Measurements from ENCODE around the gene PLPPR3. TPM values are rescaled to one million over a fixed set of nuclear protein-coding genes. Genes with fewer than 3 reads are reported as not detected.

PLPPR3 gene
- total and polyA plus RNA-seq, 10 donors: 0.03 to 0.79 (median 0.42) TPM; not detected in 4

- no peak overlapping the region for H3K27ac ChIP-seq
- TF ChIP-seq POLR2AphosphoS5 (IDR thresholded peaks at IDR 0.05) (no peak), POLR2A (IDR thresholded peaks at IDR 0.05) (no peak)
- TF ChIP-seq, protein P1, sequence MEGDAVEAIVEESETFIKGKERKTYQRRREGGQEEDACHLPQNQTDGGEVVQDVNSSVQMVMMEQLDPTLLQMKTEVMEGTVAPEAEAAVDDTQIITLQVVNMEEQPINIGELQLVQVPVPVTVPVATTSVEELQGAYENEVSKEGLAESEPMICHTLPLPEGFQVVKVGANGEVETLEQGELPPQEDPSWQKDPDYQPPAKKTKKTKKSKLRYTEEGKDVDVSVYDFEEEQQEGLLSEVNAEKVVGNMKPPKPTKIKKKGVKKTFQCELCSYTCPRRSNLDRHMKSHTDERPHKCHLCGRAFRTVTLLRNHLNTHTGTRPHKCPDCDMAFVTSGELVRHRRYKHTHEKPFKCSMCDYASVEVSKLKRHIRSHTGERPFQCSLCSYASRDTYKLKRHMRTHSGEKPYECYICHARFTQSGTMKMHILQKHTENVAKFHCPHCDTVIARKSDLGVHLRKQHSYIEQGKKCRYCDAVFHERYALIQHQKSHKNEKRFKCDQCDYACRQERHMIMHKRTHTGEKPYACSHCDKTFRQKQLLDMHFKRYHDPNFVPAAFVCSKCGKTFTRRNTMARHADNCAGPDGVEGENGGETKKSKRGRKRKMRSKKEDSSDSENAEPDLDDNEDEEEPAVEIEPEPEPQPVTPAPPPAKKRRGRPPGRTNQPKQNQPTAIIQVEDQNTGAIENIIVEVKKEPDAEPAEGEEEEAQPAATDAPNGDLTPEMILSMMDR (IDR thresholded peaks at IDR 0.05 in 8 of 11, conservative IDR thresholded peaks at IDR 0.05 in 3 of 11): no peak
- H3K27me3 ChIP-seq (replicated peaks in 1 of 7): no peaks in the 10 kb centered on the region
- WGBS, 5 donors: 93 to 98% (median 94%) methylated on average over 12 of the region's 12 CpGs
- no peak overlapping the region for H3K4me3 ChIP-seq
- H3K4me1 ChIP-seq: peaks cover 16 to 67% (median 41%) of the 10 kb centered on the region in 6 donors
- H3K36me3 ChIP-seq: no peaks in the 10 kb centered on the region
- intact Hi-C loops (cut with DNase I; ENCODE audit: low total_unique reads): no loop called here
- no peak for DNase-seq
- H3K9me3 ChIP-seq: no peaks in the 10 kb centered on the region
These were observed 27.9 kb downstream of the PLPPR3 start for GRCh38 chr19:793806-794205.

- no peaks in the 10 kb centered on the region for H3K27me3 ChIP-seq (replicated peaks in 1 of 7)
- H3K4me1 ChIP-seq: peaks cover 15 to 72% (median 43%) of the 10 kb centered on the region in 6 donors
- TF ChIP-seq, protein P1 (IDR thresholded peaks at IDR 0.05 in 8 of 11, conservative IDR thresholded peaks at IDR 0.05 in 3 of 11): no peak
- no peak for TF ChIP-seq POLR2A (IDR thresholded peaks at IDR 0.05)
- no peak for TF ChIP-seq POLR2AphosphoS5 (IDR thresholded peaks at IDR 0.05)
- intact Hi-C loops (cut with DNase I; ENCODE audit: low total_unique reads): no loop called here
- DNase-seq: no peak
- WGBS, 5 donors: 76 to 88% (median 79%) methylated on average over 16 of the region's 16 CpGs
- H3K27ac ChIP-seq: peak overlapping the region in 7 of 8 donors; percentile 32 to 84 (median 73)
- no peaks in the 10 kb centered on the region for H3K9me3 ChIP-seq
- H3K36me3 ChIP-seq: no peaks in the 10 kb centered on the region
- H3K4me3 ChIP-seq: no peak overlapping the region
These were observed 29.4 kb downstream of the PLPPR3 start for GRCh38 chr19:792306-792885.

- Histone ChIP-seq H3K4me3 (no peak overlapping the region), H3K36me3 (no peaks in the 10 kb centered on the region), H3K27ac (peak overlapping the region in 7 of 8 donors; percentile 29 to 84 (median 73)), H3K4me1 (peaks cover 15 to 73% (median 43%) of the 10 kb centered on the region in 6 donors), H3K27me3 (replicated peaks in 1 of 7) (no peaks in the 10 kb centered on the region), H3K9me3 (no peaks in the 10 kb centered on the region)
- DNase-seq: peak; percentile 69
- no peak for TF ChIP-seq POLR2AphosphoS5 (IDR thresholded peaks at IDR 0.05)
- TF ChIP-seq, protein P1 (IDR thresholded peaks at IDR 0.05 in 8 of 11, conservative IDR thresholded peaks at IDR 0.05 in 3 of 11): no peak
- no peak for TF ChIP-seq POLR2A (IDR thresholded peaks at IDR 0.05)
- 35 to 64% (median 51%) methylated on average over 7 to 8 of the region's 8 CpGs for WGBS, 5 donors
- intact Hi-C loops (cut with DNase I; ENCODE audit: low total_unique reads): no loop called here
These were observed 30.0 kb downstream of the PLPPR3 start for GRCh38 chr19:791567-792305.

DNA sequence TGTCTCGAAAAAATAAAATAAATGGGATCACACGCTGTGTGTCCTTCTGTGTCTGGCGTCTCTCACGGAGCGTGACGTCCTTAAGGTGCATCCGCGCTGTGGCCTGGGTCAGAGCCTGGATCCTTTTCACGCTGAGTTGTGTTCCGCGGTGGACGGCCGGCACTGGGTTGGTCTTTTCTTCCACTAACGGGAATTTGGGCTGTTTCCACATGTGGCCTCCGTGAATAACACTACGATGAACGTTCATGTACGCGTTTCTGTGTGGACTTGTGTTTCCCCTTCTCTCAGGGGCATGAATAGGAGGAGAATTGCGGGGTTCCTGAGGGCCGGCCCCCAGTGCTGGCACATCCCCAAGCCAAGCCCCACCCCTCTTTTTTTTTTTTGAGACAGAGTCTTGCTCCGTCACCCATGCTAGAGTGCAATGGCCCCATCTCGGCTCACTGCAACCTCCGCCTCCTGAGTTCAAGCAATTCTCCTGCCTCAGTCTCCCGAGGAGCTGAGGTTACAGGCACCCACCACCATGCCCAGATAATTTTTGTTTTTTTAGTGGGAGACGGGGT, 30.7 kb downstream of the PLPPR3 start:
- Histone ChIP-seq H3K4me1 (peaks cover 11 to 67% (median 37%) of the 10 kb centered on the region in 6 donors), H3K36me3 (no peaks in the 10 kb centered on the region), H3K4me3 (no peak overlapping the region), H3K27ac (peak overlapping the region in 6 of 8 donors; percentile 29 to 84 (median 76)), H3K27me3 (replicated peaks in 1 of 7) (no peaks in the 10 kb centered on the region), H3K9me3 (no peaks in the 10 kb centered on the region)
- 80 to 86% (median 82%) methylated on average over 26 of the region's 26 CpGs for WGBS, 5 donors
- intact Hi-C loops (cut with DNase I; ENCODE audit: low total_unique reads): no loop called here
- no peak for TF ChIP-seq POLR2A (IDR thresholded peaks at IDR 0.05)
- TF ChIP-seq, protein P1 (IDR thresholded peaks at IDR 0.05 in 8 of 11, conservative IDR thresholded peaks at IDR 0.05 in 3 of 11): no peak
- no peak for DNase-seq
